ENCODE measurements around the gene HNRNPUL2.

GRCh38 chr11:62752177-62752785 is 25.0 kb upstream of the HNRNPUL2 start:
- TF ChIP-seq CTCF (IDR thresholded peaks at IDR 0.05; ENCODE audit: poor library complexity, severe bottlenecking) (no peak), TAF1 (IDR thresholded peaks at IDR 0.05; ENCODE audit: low read depth) (no peak)

All from neural cell (in vitro differentiated cells).